H1 (cell line): ENCODE data around the gene NUDT1. TPM values are rescaled to one million over a fixed set of nuclear protein-coding genes. Genes with fewer than 3 reads are reported as not detected.

Experiments
- CTCF ChIA-PET: fragments of 300-600 bp; sonication (Branson Sonifier 250); formaldehyde crosslinking; loops from one replicate; lab custom pipeline; 2021; ENCODE audit not compliant: partially characterized antibody; lab: Charles Lee
- POLR2A ChIA-PET: fragments of 300-600 bp; sonication (Branson Sonifier 250); formaldehyde crosslinking; loops from one replicate; lab custom pipeline; 2021; ENCODE audit warnings: inconsistent platforms; ENCODE audit not compliant: partially characterized antibody; lab: Charles Lee
- DNase-seq, 2 experiments: peaks; one replicate each; pipeline versions ENCODE4 v3.0.0 to v3.0.0-alpha.2; 2010 to 2022; ENCODE audit warnings: low spot score in 2 of 2, low read depth in 1 of 2, mixed read lengths in 1 of 2
- FAIRE-seq: peaks from 2 replicates; lab custom pipeline; 2011; peaks lifted over from hg19 to GRCh38; lab: Jason Lieb, UNC
- H2AFZ ChIP-seq: 2 replicates; pipeline ENCODE4 v1.8.1; 2012; ENCODE audit warnings: low read length, inconsistent platforms
- H2AK5ac ChIP-seq: 2 replicates; pipeline ENCODE4 v1.6.1; 2013; ENCODE audit warnings: low read depth, low read length
- H2BK120ac ChIP-seq: replicated peaks from 2 replicates; pipeline ENCODE3; 2013; ENCODE audit warnings: low read depth, low read length, inconsistent platforms
- H2BK12ac ChIP-seq: 2 replicates; pipeline ENCODE4 v1.6.1; 2013; ENCODE audit warnings: low read depth, low read length
- H2BK15ac ChIP-seq: 2 replicates; pipeline ENCODE4 v1.6.1; 2013; ENCODE audit warnings: low read length
- H2BK20ac ChIP-seq: 2 replicates; pipeline ENCODE4 v1.6.1; 2013; ENCODE audit warnings: low read length
- H2BK5ac ChIP-seq: 2 replicates; pipeline ENCODE4 v1.6.1; 2013; ENCODE audit warnings: low read depth, low read length
- H3K14ac ChIP-seq: 2 replicates; pipeline ENCODE4 v1.6.1; 2013; ENCODE audit warnings: inconsistent platforms; ENCODE audit not compliant: insufficient read length
- H3K18ac ChIP-seq: 2 replicates; pipeline ENCODE4 v1.6.1; 2013; ENCODE audit warnings: low read length; ENCODE audit errors: extremely low read depth
- H3K23ac ChIP-seq: 2 replicates; pipeline ENCODE4 v1.6.1; 2013; ENCODE audit warnings: inconsistent platforms; ENCODE audit not compliant: insufficient read length
- H3K23me2 ChIP-seq: 2 replicates; pipeline ENCODE4 v1.6.1; 2013; ENCODE audit warnings: low read depth, low read length
- H3K27ac ChIP-seq: 2 replicates; pipeline ENCODE4 v1.6.1; 2011; ENCODE audit warnings: low read depth, low read length, inconsistent platforms
- H3K27me3 ChIP-seq, 4 experiments: replicated peaks in 1 of 4; 1 replicate in 1 of 4; 2 replicates in 3 of 4; pipeline versions ENCODE4 v1.6.1 to v1.8.1; 2011 to 2013; ENCODE audit warnings: low read length in 3 of 4, mild to moderate bottlenecking in 3 of 4, inconsistent platforms in 2 of 4, mixed read lengths in 2 of 4, moderate library complexity in 1 of 4; ENCODE audit not compliant: control insufficient read depth in 3 of 4, insufficient read depth in 3 of 4; ENCODE audit errors: extremely low read depth in 1 of 4
- H3K36me3 ChIP-seq, 4 experiments: 2 replicates each; pipeline versions ENCODE4 v1.6.1 to v1.8.1; 2011 to 2013; ENCODE audit warnings: mild to moderate bottlenecking in 4 of 4, low read length in 3 of 4, moderate library complexity in 2 of 4, control low read depth in 1 of 4, inconsistent platforms in 1 of 4; ENCODE audit not compliant: insufficient read depth in 4 of 4, control insufficient read depth in 2 of 4
- H3K4ac ChIP-seq: replicated peaks from 2 replicates; pipeline ENCODE3; 2013; ENCODE audit warnings: low read length, low read depth, mixed read lengths, inconsistent platforms; ENCODE audit not compliant: insufficient read length
- H3K4me1 ChIP-seq, 4 experiments: replicated peaks in 1 of 4; 1 replicate in 1 of 4; 2 replicates in 3 of 4; pipeline versions ENCODE4 v1.6.1 to v1.8.1; 2011 to 2013; ENCODE audit warnings: low read length in 3 of 4, inconsistent platforms in 2 of 4, mixed read lengths in 1 of 4; ENCODE audit not compliant: insufficient read depth in 4 of 4, control insufficient read depth in 3 of 4
- H3K4me2 ChIP-seq, 2 experiments: 2 replicates each; pipeline versions ENCODE4 v1.6.1 to v1.8.1; 2011 to 2013; ENCODE audit warnings: low read depth in 2 of 2, low read length in 2 of 2, control low read depth in 1 of 2, inconsistent platforms in 1 of 2, mild to moderate bottlenecking in 1 of 2; ENCODE audit not compliant: insufficient read depth in 1 of 2
- H3K4me3 ChIP-seq, 4 experiments: fragments of 200-600, 300-600 bp in 1 of 4; sonication (generic), shearing (Covaris generic), sonication (Bioruptor Twin) in 1 of 4; 2 replicates each; pipeline versions ENCODE4 v1.5.1 to v1.8.1; 2011 to 2016; ENCODE audit warnings: low read length in 4 of 4, low read depth in 3 of 4, control low read depth in 2 of 4, inconsistent platforms in 2 of 4, mild to moderate bottlenecking in 2 of 4, mixed read lengths in 1 of 4, moderate library complexity in 1 of 4; ENCODE audit not compliant: insufficient read depth in 2 of 4; ENCODE audit errors: extremely low read depth in 1 of 4
- H3K56ac ChIP-seq: replicated peaks from 2 replicates; pipeline ENCODE3; 2013; ENCODE audit warnings: low read depth, mild to moderate bottlenecking, mixed read lengths, low read length, inconsistent platforms; ENCODE audit not compliant: insufficient read length
- H3K79me1 ChIP-seq: 2 replicates; pipeline ENCODE4 v1.6.1; 2013; ENCODE audit warnings: low read depth, low read length, control low read depth
- H3K79me2 ChIP-seq, 2 experiments: 2 replicates each; pipeline versions ENCODE4 v1.6.1 to v1.8.1; 2012 to 2013; ENCODE audit warnings: low read length in 2 of 2, mild to moderate bottlenecking in 2 of 2, inconsistent platforms in 1 of 2; ENCODE audit not compliant: insufficient read depth in 2 of 2, control insufficient read depth in 1 of 2
- H3K9ac ChIP-seq, 4 experiments: replicated peaks in 1 of 4; 1 replicate in 1 of 4; 2 replicates in 3 of 4; pipeline versions ENCODE4 v1.6.1 to v1.8.1; 2011 to 2013; ENCODE audit warnings: low read depth in 3 of 4, low read length in 3 of 4, control low read depth in 2 of 4, mild to moderate bottlenecking in 2 of 4, moderate library complexity in 2 of 4, inconsistent platforms in 1 of 4; ENCODE audit errors: extremely low read depth in 1 of 4
- H3K9me3 ChIP-seq, 2 experiments: 2 replicates each; pipeline versions ENCODE4 v1.6.1 to v1.8.1; 2012 to 2013; ENCODE audit warnings: mild to moderate bottlenecking in 2 of 2, moderate library complexity in 2 of 2, control low read depth in 1 of 2, inconsistent platforms in 1 of 2, low read depth in 1 of 2, low read length in 1 of 2, mixed read lengths in 1 of 2; ENCODE audit not compliant: insufficient read depth in 2 of 2
- H4K20me1 ChIP-seq, 2 experiments: replicated peaks in 1 of 2; 2 replicates each; pipeline versions ENCODE3 to v1.8.1; 2011 to 2013; ENCODE audit warnings: inconsistent platforms in 2 of 2, low read length in 2 of 2, mild to moderate bottlenecking in 1 of 2; ENCODE audit not compliant: insufficient read depth in 2 of 2, control insufficient read depth in 1 of 2
- H4K5ac ChIP-seq: 2 replicates; pipeline ENCODE4 v1.6.1; 2013; ENCODE audit warnings: low read length, low read depth, mixed read lengths, inconsistent platforms; ENCODE audit not compliant: insufficient read length
- H4K8ac ChIP-seq: 2 replicates; pipeline ENCODE4 v1.8.0; 2013; ENCODE audit warnings: mild to moderate bottlenecking, moderate library complexity, low read length, inconsistent platforms; ENCODE audit not compliant: insufficient read depth; ENCODE audit errors: extremely low read depth
- H4K91ac ChIP-seq: replicated peaks from 2 replicates; pipeline ENCODE3; 2013; ENCODE audit warnings: low read length, mixed read lengths, inconsistent platforms; ENCODE audit not compliant: insufficient read length
- CEBPB ChIP-seq: IDR thresholded peaks from 2 replicates; pipeline ENCODE4 v1.6.1; 2012; ENCODE audit warnings: low read depth, low read length
- CREB1 ChIP-seq: IDR thresholded peaks from 2 replicates; pipeline ENCODE4 v1.6.1; 2012; ENCODE audit warnings: inconsistent platforms
- EZH2 ChIP-seq: fragments of 200-600 bp; sonication (generic); IDR thresholded peaks from 2 replicates; pipeline ENCODE4 v1.7.1; 2012; ENCODE audit warnings: low read depth, mild to moderate bottlenecking, moderate library complexity, low read length, inconsistent platforms; ENCODE audit not compliant: severe bottlenecking
- GABPA ChIP-seq: IDR thresholded peaks from 2 replicates; pipeline ENCODE4 v1.6.1; 2011; ENCODE audit warnings: mild to moderate bottlenecking, low read length, moderate library complexity, borderline replicate concordance; ENCODE audit not compliant: insufficient read depth
- JUN ChIP-seq: IDR thresholded peaks from 2 replicates; pipeline ENCODE4 v1.6.1; 2011; ENCODE audit warnings: low read depth, mild to moderate bottlenecking, improper control_type of control experiment, low read length
- KDM5A ChIP-seq: fragments of 200-600 bp; IDR thresholded peaks from 2 replicates; pipeline ENCODE4 v1.7.1; 2012; ENCODE audit warnings: mild to moderate bottlenecking, low read length, inconsistent platforms, mixed read lengths
- POU5F1 ChIP-seq: IDR thresholded peaks from 2 replicates; pipeline ENCODE4 v1.6.1; 2011; ENCODE audit warnings: low read depth, mild to moderate bottlenecking, low read length, moderate library complexity
- RBBP5 ChIP-seq: IDR thresholded peaks from 2 replicates; pipeline ENCODE4 v1.7.1; 2012; ENCODE audit warnings: low read depth, mild to moderate bottlenecking, inconsistent platforms, low read length, moderate library complexity, borderline replicate concordance
- RNF2 ChIP-seq: fragments of 200-900, 300-1000 bp; sonication (generic); IDR thresholded peaks from 2 replicates; pipeline ENCODE4 v1.7.1; 2016; ENCODE audit warnings: borderline replicate concordance, low read depth, mild to moderate bottlenecking, antibody characterized with exemption, low read length; ENCODE audit not compliant: poor library complexity, severe bottlenecking; ENCODE audit errors: missing control alignments
- RXRA ChIP-seq: IDR thresholded peaks from 2 replicates; pipeline ENCODE4 v1.6.1; 2011; ENCODE audit warnings: low read depth, mild to moderate bottlenecking, low read length, moderate library complexity; ENCODE audit not compliant: insufficient read depth
- SIN3A ChIP-seq, 2 experiments: IDR thresholded peaks in 1 of 2; conservative IDR thresholded peaks in 1 of 2; 2 replicates each; pipeline ENCODE4 v1.6.1; 2011 to 2012; ENCODE audit warnings: low read length in 2 of 2, improper control_type of control experiment in 1 of 2, low read depth in 1 of 2, mild to moderate bottlenecking in 1 of 2
- SIX5 ChIP-seq: IDR thresholded peaks from 2 replicates; pipeline ENCODE4 v1.6.1; 2011; ENCODE audit warnings: mild to moderate bottlenecking, low read depth, low read length
- SP2 ChIP-seq: IDR thresholded peaks from 2 replicates; pipeline ENCODE4 v1.6.1; 2012; ENCODE audit warnings: mild to moderate bottlenecking, low read length, inconsistent platforms
- SRF ChIP-seq: IDR thresholded peaks from 2 replicates; pipeline ENCODE4 v1.6.1; 2011; ENCODE audit warnings: mild to moderate bottlenecking, low read depth, low read length, moderate library complexity
- TCF12 ChIP-seq: IDR thresholded peaks from 2 replicates; pipeline ENCODE4 v1.6.1; 2011; ENCODE audit warnings: low read depth, mild to moderate bottlenecking, low read length
- WGBS, 2 experiments: shearing (Covaris generic) in 1 of 2; methylation state at CpG; one replicate each; pipeline versions ENCODE4 v1.1.6 to v1.1.7; 2013 to 2015; ENCODE audit warnings: low lambda C conversion rate in 2 of 2, mixed read lengths in 2 of 2, inconsistent platforms in 1 of 2, low coverage in 1 of 2, missing lambda C conversion rate in 1 of 2; ENCODE audit not compliant: insufficient replicate concordance in 2 of 2, insufficient coverage in 1 of 2, insufficient read length in 1 of 2; ENCODE audit errors: extremely low coverage in 1 of 2, missing lambda C conversion rate in 1 of 2; 5-methylcytosine and 5-hydroxymethylcytosine counted together
- polyA plus RNA-seq, 7 experiments: library from polyadenylated mRNA; depleted of rRNA in 3 of 7; stranded (reverse) in 5 of 7; unstranded in 2 of 7; fragments of >200 nt in 5 of 7; fragments of 200-250 nt in 2 of 7; gene quantifications; 1 replicate in 5 of 7; 2 replicates in 1 of 7; 4 replicates in 1 of 7; pipeline versions ENCODE4 v1.2.1 to v1.2.3, GENCODE V29; 2011 to 2013; ENCODE audit warnings: missing spikeins in 2 of 7, mixed read lengths in 2 of 7
- total RNA-seq: library from RNA; stranded (reverse); fragmentation: NEBNext Ultra II Directional; extraction: Animal tissue kit (Norgen Biotek cat#: 25700); gene quantifications from 2 replicates; pipeline ENCODE4 v1.2.1, GENCODE V29; 2021

The NUDT1 gene
- total and polyA plus RNA-seq, 2 of the 8 experiments (the other 6 are each of a cell fraction or from before 2014, with no cell fraction given), result 76.1 to 89.5 TPM

DNA sequence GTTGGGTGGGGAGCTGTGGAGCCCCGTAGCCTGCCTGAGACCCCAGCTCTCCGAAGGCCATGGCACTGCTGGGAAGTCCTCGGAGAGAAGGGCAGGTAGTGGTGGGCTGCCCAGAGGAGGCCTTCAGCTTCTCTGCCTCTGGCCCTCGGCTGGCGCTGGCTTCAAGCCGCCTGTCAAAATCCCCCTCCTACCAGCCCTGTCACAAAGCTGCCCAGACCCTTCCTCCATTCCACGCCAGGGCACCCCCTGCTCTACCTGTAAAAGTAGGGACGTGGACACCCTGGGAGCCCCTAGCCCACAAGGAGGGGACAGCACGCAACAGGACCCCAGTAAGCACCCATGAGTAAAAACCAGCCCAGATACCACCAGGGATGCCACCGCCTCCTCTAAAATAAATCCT lies 40.9 kb upstream of the NUDT1 start:
- Histone ChIP-seq H2BK12ac (no peak overlapping the region), H4K91ac (no peak overlapping the region), H3K79me2 (peaks cover 0 to 3% of the 10 kb centered on the region in 2 experiments; a peak in 1 of 4 replicates), H2BK5ac (no peak overlapping the region), H3K14ac (no peak overlapping the region), H2BK120ac (no peak overlapping the region), H3K23ac (no peak overlapping the region), H3K4me3 (no peak overlapping the region), H4K8ac (no peak overlapping the region), H3K4me2 (no peak overlapping the region), H2BK15ac (no peak overlapping the region), H4K20me1 (peaks cover 9 to 18% of the 10 kb centered on the region in 2 experiments), H3K56ac (no peak overlapping the region), H3K23me2 (no peaks in the 10 kb centered on the region), H3K9ac (no peak overlapping the region), H3K4me1 (no peaks in the 10 kb centered on the region), H3K9me3 (no peaks in the 10 kb centered on the region; a peak in 1 of 4 replicates), H3K27ac (no peak overlapping the region), H2AK5ac (no peak overlapping the region), H3K36me3 (peaks cover under 1 to 15% (median 8%) of the 10 kb centered on the region in 4 experiments; a peak in 6 of 8 replicates), H3K79me1 (peaks cover 4% of the 10 kb centered on the region), H3K18ac (no peak overlapping the region), H4K5ac (no peak overlapping the region), H3K27me3 (no peaks in the 10 kb centered on the region), H2AFZ (no peak overlapping the region), H2BK20ac (no peak overlapping the region), H3K4ac (no peak overlapping the region)
- FAIRE-seq, result no peak
- no peak for DNase-seq
- 90% methylated on average over 7 of the region's 10 CpGs; no CpG with 5 or more reads in 1 of the 2 experiments for WGBS, 2 experiments
- CTCF ChIA-PET, result interaction anchor here (1.0 to 2.6 kb wide), 4 partner anchors 9 to 450 kb away, joined by 3 to 8 read pairs (median 4); no protein-coding TSS in a partner anchor
- POLR2A ChIA-PET, result no interaction called here
- TF ChIP-seq RNF2, result no peak
- no peak for TF ChIP-seq KDM5A
- TF ChIP-seq RXRA, result no peak
- TF ChIP-seq JUN, result no peak
- no peak for TF ChIP-seq SP2
- TF ChIP-seq SIN3A (conservative IDR thresholded peaks at IDR 0.05 in 1 of 2, IDR thresholded peaks at IDR 0.05 in 1 of 2; ENCODE audit: low read depth in 1 of 2, low read length in 2 of 2), result no peak
- no peak for TF ChIP-seq EZH2
- TF ChIP-seq CREB1, result no peak
- no peak for TF ChIP-seq CEBPB
- TF ChIP-seq SRF, result no peak
- TF ChIP-seq GABPA, result no peak
- TF ChIP-seq SIX5, result no peak
- no peak for TF ChIP-seq TCF12
- no peak for TF ChIP-seq POU5F1
- TF ChIP-seq RBBP5, result no peak
